SK-N-SH (cell line): ENCODE data around the gene HDAC4. TPM values are rescaled to one million over a fixed set of nuclear protein-coding genes. Genes with fewer than 3 reads are reported as not detected.

ENCODE experiments used
- CTCF ChIA-PET: fragments of 300-600, 350-600 bp; formaldehyde crosslinking; extraction: SDS; loops from one replicate; lab custom pipeline; 2021; lab: Yijun Ruan, JAX
- POLR2A ChIA-PET: fragments of 350-600 bp; sonication (Branson Sonifier 250); formaldehyde crosslinking; extraction: SDS; loops from one replicate; lab custom pipeline; 2020; ENCODE audit warnings: antibody characterized with exemption, inconsistent platforms; lab: Yijun Ruan, JAX
- DNase-seq: peaks from one replicate; pipeline ENCODE4 v3.0.0; 2012
- H2AFZ ChIP-seq: fragments of 200-600 bp; sonication (generic); 2 replicates; pipeline ENCODE4 v1.8.1; 2016; ENCODE audit warnings: antibody characterized with exemption, mild to moderate bottlenecking, low read depth
- H3F3A ChIP-seq: fragments of 200-600 bp; sonication (generic); replicated peaks from 2 replicates; pipeline ENCODE3; 2016; ENCODE audit warnings: antibody characterized with exemption, mild to moderate bottlenecking; ENCODE audit not compliant: insufficient read depth
- H3K27ac ChIP-seq, 2 experiments: fragments of 200-500 bp in 1 of 2; fragments of 200-600 bp in 1 of 2; sonication (Bioruptor generic) in 1 of 2; sonication (generic), shearing (Covaris generic) in 1 of 2; 2 replicates each; pipeline versions ENCODE4 v1.5.1 to v1.6.1; 2014 to 2016; ENCODE audit warnings: low read depth in 2 of 2, inconsistent platforms in 1 of 2, low read length in 1 of 2, mild to moderate bottlenecking in 1 of 2, mixed read lengths in 1 of 2
- H3K27me3 ChIP-seq: fragments of 200-600 bp; sonication (generic), shearing (Covaris generic); 2 replicates; pipeline ENCODE4 v1.6.1; 2016; ENCODE audit warnings: mixed run types; ENCODE audit not compliant: insufficient read depth
- H3K36me3 ChIP-seq, 2 experiments: fragments of 200-500 bp in 1 of 2; fragments of 200-600 bp in 1 of 2; sonication (Bioruptor generic) in 1 of 2; sonication (generic) in 1 of 2; replicated peaks in 1 of 2; 2 replicates each; pipeline versions ENCODE3 to v1.5.1; 2014 to 2016; ENCODE audit warnings: low read length in 1 of 2, mild to moderate bottlenecking in 1 of 2; ENCODE audit not compliant: insufficient read depth in 2 of 2, control insufficient read depth in 1 of 2
- H3K4me1 ChIP-seq, 2 experiments: fragments of 200-500 bp in 1 of 2; fragments of 200-600 bp in 1 of 2; sonication (Bioruptor generic) in 1 of 2; sonication (generic), shearing (Covaris generic) in 1 of 2; 2 replicates each; pipeline versions ENCODE4 v1.5.1 to v1.6.1; 2014 to 2016; ENCODE audit warnings: low read depth in 1 of 2, low read length in 1 of 2, mixed run types in 1 of 2; ENCODE audit not compliant: insufficient read depth in 2 of 2, control insufficient read depth in 1 of 2
- H3K4me2 ChIP-seq: fragments of 200-600 bp; sonication (generic), shearing (Covaris generic); 2 replicates; pipeline ENCODE4 v1.6.1; 2017; ENCODE audit warnings: mixed run types
- H3K4me3 ChIP-seq, 2 experiments: fragments of 200-500 bp in 1 of 2; fragments of 200-600 bp in 1 of 2; sonication (Bioruptor generic) in 1 of 2; sonication (generic), shearing (Covaris generic) in 1 of 2; 2 replicates each; pipeline versions ENCODE4 v1.5.1 to v1.8.1; 2014 to 2016; ENCODE audit warnings: low read depth in 2 of 2, inconsistent platforms in 1 of 2, low read length in 1 of 2, mild to moderate bottlenecking in 1 of 2, mixed read lengths in 1 of 2, moderate library complexity in 1 of 2
- H3K79me2 ChIP-seq: fragments of 200-600 bp; sonication (generic); 2 replicates; pipeline ENCODE4 v1.8.1; 2017; ENCODE audit warnings: mild to moderate bottlenecking; ENCODE audit not compliant: insufficient read depth
- H3K9ac ChIP-seq: fragments of 200-600 bp; sonication (generic); 2 replicates; pipeline ENCODE4 v1.6.1; 2017; ENCODE audit warnings: mixed run types
- H3K9me2 ChIP-seq: fragments of 200-600 bp; sonication (generic); 2 replicates; pipeline ENCODE4 v1.6.1; 2017; ENCODE audit warnings: mixed run types
- H3K9me3 ChIP-seq: fragments of 200-600 bp; sonication (generic); 2 replicates; pipeline ENCODE4 v1.6.1; 2017; ENCODE audit warnings: mixed run types, mild to moderate bottlenecking, moderate library complexity
- H4K20me1 ChIP-seq: fragments of 200-600 bp; sonication (generic); 2 replicates; pipeline ENCODE4 v1.6.1; 2017; ENCODE audit warnings: mild to moderate bottlenecking, mixed run types; ENCODE audit not compliant: insufficient read depth
- ELF1 ChIP-seq: IDR thresholded peaks from 2 replicates; pipeline ENCODE4 v1.4.0; 2012
- EP300 ChIP-seq, 2 experiments: IDR thresholded peaks; 2 replicates each; pipeline versions ENCODE4 v1.4.0 to v1.6.1; 2012; ENCODE audit warnings: borderline replicate concordance in 1 of 2, low read depth in 1 of 2, low read length in 1 of 2
- FOXJ3 ChIP-seq: sonication (generic); formaldehyde crosslinking; IDR thresholded peaks from 2 replicates; pipeline ENCODE4 v1.5.1; 2020; ENCODE audit warnings: mild to moderate bottlenecking, missing genetic modification reagents
- FOXM1 ChIP-seq: IDR thresholded peaks from 2 replicates; pipeline ENCODE4 v1.4.0; 2012; ENCODE audit warnings: low read depth, mild to moderate bottlenecking
- MEF2A ChIP-seq: IDR thresholded peaks from 2 replicates; pipeline ENCODE4 v1.4.0; 2012; ENCODE audit warnings: low read depth, borderline replicate concordance
- NRF1 ChIP-seq: IDR thresholded peaks from 2 replicates; pipeline ENCODE4 v1.6.1; 2012; ENCODE audit warnings: low read depth, mild to moderate bottlenecking, low read length
- POLR2AphosphoS5 ChIP-seq: IDR thresholded peaks from 2 replicates; pipeline ENCODE4 v1.6.1; 2012; ENCODE audit warnings: low read depth, low read length
- RAD21 ChIP-seq: IDR thresholded peaks from 2 replicates; pipeline ENCODE4 v1.6.1; 2012; ENCODE audit warnings: mild to moderate bottlenecking, low read length
- RCOR1 ChIP-seq: fragments of 150-350 bp; IDR thresholded peaks from 2 replicates; pipeline ENCODE4 v1.6.1; 2017; ENCODE audit warnings: antibody characterized with exemption, low read length
- SIN3A ChIP-seq: IDR thresholded peaks from 2 replicates; pipeline ENCODE4 v1.6.1; 2012; ENCODE audit warnings: low read depth, mild to moderate bottlenecking, low read length, moderate library complexity, borderline replicate concordance
- TCF12 ChIP-seq: IDR thresholded peaks from 2 replicates; pipeline ENCODE4 v1.4.0; 2012
- TEAD4 ChIP-seq: IDR thresholded peaks from 2 replicates; pipeline ENCODE4 v1.4.0; 2012; ENCODE audit warnings: mild to moderate bottlenecking, borderline replicate concordance; ENCODE audit not compliant: insufficient read depth
- WGBS: methylation state at CpG from one replicate; pipeline ENCODE4 v1.1.6; 2017; ENCODE audit warnings: low lambda C conversion rate; 5-methylcytosine and 5-hydroxymethylcytosine counted together
- polyA plus RNA-seq, 3 experiments: library from polyadenylated mRNA; depleted of rRNA; stranded (reverse); fragments of >200 nt; gene quantifications; 2 replicates each; pipeline ENCODE4 v1.2.3, GENCODE V29; 2012
- TF ChIP-seq, protein P1 (sequence below): IDR thresholded peaks from 2 replicates; pipeline ENCODE4 v1.4.0; 2012; ENCODE audit warnings: low read depth
- TF ChIP-seq, protein P2 (sequence below): IDR thresholded peaks from 2 replicates; pipeline ENCODE4 v1.4.0; 2012; ENCODE audit warnings: low read depth, borderline replicate concordance
- TF ChIP-seq, protein P3 (sequence below): fragments of 150-350 bp; IDR thresholded peaks from 2 replicates; pipeline ENCODE4 v1.6.1; 2016; ENCODE audit warnings: mild to moderate bottlenecking, low read depth, low read length
- TF ChIP-seq, protein P4 (sequence below): IDR thresholded peaks from 2 replicates; pipeline ENCODE4 v1.4.0; 2012; ENCODE audit warnings: low read depth, borderline replicate concordance
- TF ChIP-seq, protein P5 (sequence below): fragments of 200-600 bp; sonication (generic); IDR thresholded peaks from 2 replicates; pipeline ENCODE4 v1.6.1; 2017; ENCODE audit warnings: antibody characterized with exemption, mild to moderate bottlenecking, moderate library complexity

Gene HDAC4
- polyA plus RNA-seq, 1 of the 3 experiments (the other 2 are of a cell fraction), result 5.5 TPM

DNA sequence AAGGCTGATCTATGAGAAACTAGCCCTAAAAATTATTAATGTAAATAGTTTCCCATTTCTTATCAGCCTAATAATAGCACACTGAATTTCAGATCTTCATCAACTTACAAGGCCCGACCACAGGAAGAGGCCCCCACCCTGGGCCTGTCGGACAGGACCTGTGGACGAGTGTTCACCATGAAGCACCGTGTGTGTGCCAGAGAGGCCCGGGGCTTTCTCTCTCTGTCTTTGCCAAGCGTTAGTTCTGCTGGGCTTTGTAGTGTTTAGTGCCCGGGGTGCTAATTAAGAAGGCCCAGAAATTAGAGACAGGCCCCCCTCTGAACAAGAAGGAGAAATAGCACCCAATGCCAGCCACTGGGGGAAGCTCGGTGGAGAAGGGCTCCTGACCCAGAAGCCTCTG lies 287.2 kb downstream of the HDAC4 start:
- DNase-seq, result peak; percentile 54
- Histone ChIP-seq H3K9ac (no peak overlapping the region), H3K4me3 (no peak overlapping the region), H3F3A (no peaks in the 10 kb centered on the region), H3K9me3 (no peaks in the 10 kb centered on the region), H3K36me3 (peaks cover 0 to 13% of the 10 kb centered on the region in 2 experiments), H2AFZ (no peak overlapping the region), H4K20me1 (no peaks in the 10 kb centered on the region), H3K79me2 (no peaks in the 10 kb centered on the region), H3K27ac (peak overlapping the region in 1 of 2 experiments; percentile 74; a peak in 2 of 4 replicates), H3K27me3 (no peaks in the 10 kb centered on the region), H3K4me2 (no peak overlapping the region), H3K9me2 (no peaks in the 10 kb centered on the region), H3K4me1 (peaks cover 0 to 58% of the 10 kb centered on the region in 2 experiments; a peak in 1 of 4 replicates)
- POLR2A ChIA-PET, result no interaction called here
- 94% methylated on average over 8 of the region's 8 CpGs for WGBS
- no peak for TF ChIP-seq TCF12
- TF ChIP-seq POLR2AphosphoS5, result no peak
- TF ChIP-seq SIN3A, result no peak
- TF ChIP-seq, protein P1, sequence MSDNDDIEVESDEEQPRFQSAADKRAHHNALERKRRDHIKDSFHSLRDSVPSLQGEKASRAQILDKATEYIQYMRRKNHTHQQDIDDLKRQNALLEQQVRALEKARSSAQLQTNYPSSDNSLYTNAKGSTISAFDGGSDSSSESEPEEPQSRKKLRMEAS, result no peak
- TF ChIP-seq, protein P2, sequence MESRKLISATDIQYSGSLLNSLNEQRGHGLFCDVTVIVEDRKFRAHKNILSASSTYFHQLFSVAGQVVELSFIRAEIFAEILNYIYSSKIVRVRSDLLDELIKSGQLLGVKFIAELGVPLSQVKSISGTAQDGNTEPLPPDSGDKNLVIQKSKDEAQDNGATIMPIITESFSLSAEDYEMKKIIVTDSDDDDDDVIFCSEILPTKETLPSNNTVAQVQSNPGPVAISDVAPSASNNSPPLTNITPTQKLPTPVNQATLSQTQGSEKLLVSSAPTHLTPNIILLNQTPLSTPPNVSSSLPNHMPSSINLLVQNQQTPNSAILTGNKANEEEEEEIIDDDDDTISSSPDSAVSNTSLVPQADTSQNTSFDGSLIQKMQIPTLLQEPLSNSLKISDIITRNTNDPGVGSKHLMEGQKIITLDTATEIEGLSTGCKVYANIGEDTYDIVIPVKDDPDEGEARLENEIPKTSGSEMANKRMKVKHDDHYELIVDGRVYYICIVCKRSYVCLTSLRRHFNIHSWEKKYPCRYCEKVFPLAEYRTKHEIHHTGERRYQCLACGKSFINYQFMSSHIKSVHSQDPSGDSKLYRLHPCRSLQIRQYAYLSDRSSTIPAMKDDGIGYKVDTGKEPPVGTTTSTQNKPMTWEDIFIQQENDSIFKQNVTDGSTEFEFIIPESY, result no peak
- TF ChIP-seq, all 33 proteins: peak for 0
- CTCF ChIA-PET, result interaction anchor here (0.7 to 1.5 kb wide), 2 partner anchors 8 to 78 kb away, joined by 3 read pairs; no protein-coding TSS in a partner anchor

DNA sequence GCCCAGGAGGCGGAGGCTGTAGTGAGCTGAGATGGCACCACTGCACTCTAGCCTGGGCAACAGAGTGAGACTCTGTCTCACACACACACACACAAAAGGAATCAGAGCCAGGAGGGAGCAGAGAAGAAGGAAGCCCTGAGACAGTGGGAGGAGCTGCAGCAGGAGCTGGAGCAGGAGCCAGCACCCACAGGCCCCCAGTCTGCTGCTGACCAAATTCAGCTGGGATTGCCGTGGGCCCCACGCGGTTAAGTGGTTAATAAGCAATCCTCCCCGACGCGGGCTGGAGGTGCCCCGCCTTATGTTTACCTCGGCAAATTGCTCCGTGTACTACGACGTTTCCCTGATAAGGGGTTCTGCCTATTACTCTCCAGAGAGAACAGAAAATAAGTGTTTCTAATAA lies 287.6 kb downstream of the HDAC4 start:
- TF ChIP-seq, protein P3, sequence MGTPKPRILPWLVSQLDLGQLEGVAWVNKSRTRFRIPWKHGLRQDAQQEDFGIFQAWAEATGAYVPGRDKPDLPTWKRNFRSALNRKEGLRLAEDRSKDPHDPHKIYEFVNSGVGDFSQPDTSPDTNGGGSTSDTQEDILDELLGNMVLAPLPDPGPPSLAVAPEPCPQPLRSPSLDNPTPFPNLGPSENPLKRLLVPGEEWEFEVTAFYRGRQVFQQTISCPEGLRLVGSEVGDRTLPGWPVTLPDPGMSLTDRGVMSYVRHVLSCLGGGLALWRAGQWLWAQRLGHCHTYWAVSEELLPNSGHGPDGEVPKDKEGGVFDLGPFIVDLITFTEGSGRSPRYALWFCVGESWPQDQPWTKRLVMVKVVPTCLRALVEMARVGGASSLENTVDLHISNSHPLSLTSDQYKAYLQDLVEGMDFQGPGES, result no peak
- TF ChIP-seq, protein P4, sequence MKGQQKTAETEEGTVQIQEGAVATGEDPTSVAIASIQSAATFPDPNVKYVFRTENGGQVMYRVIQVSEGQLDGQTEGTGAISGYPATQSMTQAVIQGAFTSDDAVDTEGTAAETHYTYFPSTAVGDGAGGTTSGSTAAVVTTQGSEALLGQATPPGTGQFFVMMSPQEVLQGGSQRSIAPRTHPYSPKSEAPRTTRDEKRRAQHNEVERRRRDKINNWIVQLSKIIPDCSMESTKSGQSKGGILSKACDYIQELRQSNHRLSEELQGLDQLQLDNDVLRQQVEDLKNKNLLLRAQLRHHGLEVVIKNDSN, result no peak
- TF ChIP-seq, protein P5, sequence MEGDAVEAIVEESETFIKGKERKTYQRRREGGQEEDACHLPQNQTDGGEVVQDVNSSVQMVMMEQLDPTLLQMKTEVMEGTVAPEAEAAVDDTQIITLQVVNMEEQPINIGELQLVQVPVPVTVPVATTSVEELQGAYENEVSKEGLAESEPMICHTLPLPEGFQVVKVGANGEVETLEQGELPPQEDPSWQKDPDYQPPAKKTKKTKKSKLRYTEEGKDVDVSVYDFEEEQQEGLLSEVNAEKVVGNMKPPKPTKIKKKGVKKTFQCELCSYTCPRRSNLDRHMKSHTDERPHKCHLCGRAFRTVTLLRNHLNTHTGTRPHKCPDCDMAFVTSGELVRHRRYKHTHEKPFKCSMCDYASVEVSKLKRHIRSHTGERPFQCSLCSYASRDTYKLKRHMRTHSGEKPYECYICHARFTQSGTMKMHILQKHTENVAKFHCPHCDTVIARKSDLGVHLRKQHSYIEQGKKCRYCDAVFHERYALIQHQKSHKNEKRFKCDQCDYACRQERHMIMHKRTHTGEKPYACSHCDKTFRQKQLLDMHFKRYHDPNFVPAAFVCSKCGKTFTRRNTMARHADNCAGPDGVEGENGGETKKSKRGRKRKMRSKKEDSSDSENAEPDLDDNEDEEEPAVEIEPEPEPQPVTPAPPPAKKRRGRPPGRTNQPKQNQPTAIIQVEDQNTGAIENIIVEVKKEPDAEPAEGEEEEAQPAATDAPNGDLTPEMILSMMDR, result no peak
- TF ChIP-seq FOXM1, result no peak
- no peak for TF ChIP-seq FOXJ3 (CRISPR knock-in tag)
- no peak for TF ChIP-seq MEF2A
- no peak for TF ChIP-seq RCOR1
- no peak for TF ChIP-seq TEAD4
- no peak for TF ChIP-seq ELF1
- no peak for TF ChIP-seq RAD21
- no peak for TF ChIP-seq NRF1
- TF ChIP-seq EP300 (IDR thresholded peaks at IDR 0.05; ENCODE audit: borderline replicate concordance in 1 of 2, low read depth in 1 of 2, low read length in 1 of 2), result no peak
- TF ChIP-seq, protein P1, result no peak
- no peaks in the 10 kb centered on the region for H3K9me2 ChIP-seq
- ChIA-PET POLR2A (no interaction called here), CTCF (interaction anchor here (1.0 to 1.5 kb wide), 3 partner anchors 31 to 328 kb away, joined by 3 to 4 read pairs (median 3); no protein-coding TSS in a partner anchor)
- H4K20me1 ChIP-seq, result no peaks in the 10 kb centered on the region
- H3K27ac ChIP-seq, result peak overlapping the region in 1 of 2 experiments; percentile 11; a peak in 1 of 4 replicates
- H3K9me3 ChIP-seq, result no peaks in the 10 kb centered on the region
- H2AFZ ChIP-seq, result no peak overlapping the region
- H3K9ac ChIP-seq, result no peak overlapping the region
- H3K4me1 ChIP-seq, result peaks cover 0 to 58% of the 10 kb centered on the region in 2 experiments; a peak in 1 of 4 replicates
- H3K27me3 ChIP-seq, result no peaks in the 10 kb centered on the region
- DNase-seq, result no peak
- 94% methylated on average over 12 of the region's 12 CpGs for WGBS
- H3K4me3 ChIP-seq, result no peak overlapping the region
- peaks cover 0 to 14% of the 10 kb centered on the region in 2 experiments for H3K36me3 ChIP-seq
- H3K79me2 ChIP-seq, result no peaks in the 10 kb centered on the region
- no peaks in the 10 kb centered on the region for H3F3A ChIP-seq
- no peak overlapping the region for H3K4me2 ChIP-seq
